ENCODE data around the gene LPP. TPM values are rescaled to one million over a fixed set of nuclear protein-coding genes. Genes with fewer than 3 reads are reported as not detected.

LPP gene
- polyA plus RNA-seq, 3 donors, result 14.1 to 23.2 (median 15.3) TPM

- H3K27ac Mint-ChIP-seq, result no peak overlapping the region
- H3K9me3 Mint-ChIP-seq, result no peaks in the 10 kb centered on the region
- no peak overlapping the region for H3K4me2 ChIP-seq (replicated peaks; ENCODE audit: extremely low read depth, low read length, poor library complexity, severe bottlenecking)
- no peaks in the 10 kb centered on the region for H3K27me3 ChIP-seq (ENCODE audit: control insufficient read depth in 2 of 2, insufficient read depth in 2 of 2, low read length in 2 of 2)
- no peaks in the 10 kb centered on the region for H3K4me1 Mint-ChIP-seq
- no peaks in the 10 kb centered on the region for H3K36me3 ChIP-seq (replicated peaks in 1 of 2; ENCODE audit: control insufficient read depth in 1 of 2, insufficient read depth in 2 of 2, low read length in 2 of 2)
- no peak for DNase-seq
- H3K9me3 ChIP-seq (replicated peaks in 1 of 2; ENCODE audit: control insufficient read depth in 1 of 2, insufficient read depth in 1 of 2, low read length in 2 of 2), result no peaks in the 10 kb centered on the region
- peaks cover 4 to 11% of the 10 kb centered on the region in 2 donors for H3K36me3 Mint-ChIP-seq
- H3K27me3 Mint-ChIP-seq (ENCODE audit: low read depth in 3 of 3), result no peaks in the 10 kb centered on the region
- TF ChIP-seq, protein P1, sequence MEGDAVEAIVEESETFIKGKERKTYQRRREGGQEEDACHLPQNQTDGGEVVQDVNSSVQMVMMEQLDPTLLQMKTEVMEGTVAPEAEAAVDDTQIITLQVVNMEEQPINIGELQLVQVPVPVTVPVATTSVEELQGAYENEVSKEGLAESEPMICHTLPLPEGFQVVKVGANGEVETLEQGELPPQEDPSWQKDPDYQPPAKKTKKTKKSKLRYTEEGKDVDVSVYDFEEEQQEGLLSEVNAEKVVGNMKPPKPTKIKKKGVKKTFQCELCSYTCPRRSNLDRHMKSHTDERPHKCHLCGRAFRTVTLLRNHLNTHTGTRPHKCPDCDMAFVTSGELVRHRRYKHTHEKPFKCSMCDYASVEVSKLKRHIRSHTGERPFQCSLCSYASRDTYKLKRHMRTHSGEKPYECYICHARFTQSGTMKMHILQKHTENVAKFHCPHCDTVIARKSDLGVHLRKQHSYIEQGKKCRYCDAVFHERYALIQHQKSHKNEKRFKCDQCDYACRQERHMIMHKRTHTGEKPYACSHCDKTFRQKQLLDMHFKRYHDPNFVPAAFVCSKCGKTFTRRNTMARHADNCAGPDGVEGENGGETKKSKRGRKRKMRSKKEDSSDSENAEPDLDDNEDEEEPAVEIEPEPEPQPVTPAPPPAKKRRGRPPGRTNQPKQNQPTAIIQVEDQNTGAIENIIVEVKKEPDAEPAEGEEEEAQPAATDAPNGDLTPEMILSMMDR (IDR thresholded peaks at IDR 0.05), result no peak
- no peaks in the 10 kb centered on the region for H3K4me1 ChIP-seq (ENCODE audit: control insufficient read depth in 1 of 2, insufficient read depth in 2 of 2, low read length in 2 of 2)
- intact Hi-C loops (cut with micrococcal nuclease), result no loop called here
- no peak overlapping the region for H3K4me3 Mint-ChIP-seq
- no peaks in the 10 kb centered on the region for H3K79me2 ChIP-seq (ENCODE audit: insufficient read depth, low read length)
- no peak overlapping the region for H3K4me3 ChIP-seq (replicated peaks in 1 of 3; ENCODE audit: low read depth in 2 of 3, low read length in 3 of 3)
- no CpG with 5 or more reads among the region's 2 CpGs for WGBS (ENCODE audit: insufficient coverage)
- H3K27ac ChIP-seq (ENCODE audit: low read depth in 1 of 2, low read length in 2 of 2), result no peak overlapping the region
- H3K9ac ChIP-seq (ENCODE audit: insufficient read depth, low read length, poor library complexity, severe bottlenecking), result no peak overlapping the region
- H4K20me1 ChIP-seq (ENCODE audit: insufficient read depth, low read length), result no peaks in the 10 kb centered on the region
- no peak overlapping the region for H2AFZ ChIP-seq (ENCODE audit: insufficient read depth, low read depth, low read length, poor library complexity, severe bottlenecking)
Measured at GRCh38 chr3:188617270-188617669, 463.3 kb downstream of the LPP start.

GRCh38 chr3:188617988-188618701 lies 464.2 kb downstream of the LPP start:
- Histone ChIP-seq H4K20me1 (ENCODE audit: insufficient read depth, low read length) (no peaks in the 10 kb centered on the region), H3K4me1 (ENCODE audit: control insufficient read depth in 1 of 2, insufficient read depth in 2 of 2, low read length in 2 of 2) (no peaks in the 10 kb centered on the region), H3K9ac (ENCODE audit: insufficient read depth, low read length, poor library complexity, severe bottlenecking) (no peak overlapping the region), H2AFZ (ENCODE audit: insufficient read depth, low read depth, low read length, poor library complexity, severe bottlenecking) (no peak overlapping the region), H3K27me3 (ENCODE audit: control insufficient read depth in 2 of 2, insufficient read depth in 2 of 2, low read length in 2 of 2) (no peaks in the 10 kb centered on the region), H3K79me2 (ENCODE audit: insufficient read depth, low read length) (no peaks in the 10 kb centered on the region), H3K4me3 (replicated peaks in 1 of 3; ENCODE audit: low read depth in 2 of 3, low read length in 3 of 3) (no peak overlapping the region), H3K27ac (ENCODE audit: low read depth in 1 of 2, low read length in 2 of 2) (no peak overlapping the region), H3K9me3 (replicated peaks in 1 of 2; ENCODE audit: control insufficient read depth in 1 of 2, insufficient read depth in 1 of 2, low read length in 2 of 2) (no peaks in the 10 kb centered on the region), H3K36me3 (replicated peaks in 1 of 2; ENCODE audit: control insufficient read depth in 1 of 2, insufficient read depth in 2 of 2, low read length in 2 of 2) (no peaks in the 10 kb centered on the region), H3K4me2 (replicated peaks; ENCODE audit: extremely low read depth, low read length, poor library complexity, severe bottlenecking) (no peak overlapping the region)
- Mint-ChIP-seq H3K27me3 (ENCODE audit: low read depth in 3 of 3) (no peaks in the 10 kb centered on the region), H3K4me1 (no peaks in the 10 kb centered on the region), H3K9me3 (no peaks in the 10 kb centered on the region), H3K4me3 (no peak overlapping the region), H3K36me3 (peaks cover 4 to 6% of the 10 kb centered on the region in 2 donors), H3K27ac (no peak overlapping the region)
- TF ChIP-seq, protein P1 (IDR thresholded peaks at IDR 0.05), result no peak
- intact Hi-C loops (cut with micrococcal nuclease), result no loop called here
- no CpG with 5 or more reads among the region's 5 CpGs for WGBS (ENCODE audit: insufficient coverage)
- DNase-seq, result no peak

Measured in CD14-positive monocyte (primary cell).